OCI-LY3 (cell line): ENCODE data around the gene SH2D3A.

ENCODE experiments used
- EZH2phosphoT487 ChIP-seq: fragments of 200-600 bp; shearing (Covaris generic); IDR thresholded peaks from 2 replicates; pipeline ENCODE4 v1.6.1; 2018; ENCODE audit warnings: antibody characterized with exemption, mixed run types, low read depth
- TF ChIP-seq, protein P1 (sequence below): fragments of 200-600, 300-600 bp; sonication (generic); IDR thresholded peaks from 2 replicates; pipeline ENCODE4 v1.5.1; 2014; ENCODE audit warnings: antibody characterized with exemption, low read length, low read depth

DNA sequence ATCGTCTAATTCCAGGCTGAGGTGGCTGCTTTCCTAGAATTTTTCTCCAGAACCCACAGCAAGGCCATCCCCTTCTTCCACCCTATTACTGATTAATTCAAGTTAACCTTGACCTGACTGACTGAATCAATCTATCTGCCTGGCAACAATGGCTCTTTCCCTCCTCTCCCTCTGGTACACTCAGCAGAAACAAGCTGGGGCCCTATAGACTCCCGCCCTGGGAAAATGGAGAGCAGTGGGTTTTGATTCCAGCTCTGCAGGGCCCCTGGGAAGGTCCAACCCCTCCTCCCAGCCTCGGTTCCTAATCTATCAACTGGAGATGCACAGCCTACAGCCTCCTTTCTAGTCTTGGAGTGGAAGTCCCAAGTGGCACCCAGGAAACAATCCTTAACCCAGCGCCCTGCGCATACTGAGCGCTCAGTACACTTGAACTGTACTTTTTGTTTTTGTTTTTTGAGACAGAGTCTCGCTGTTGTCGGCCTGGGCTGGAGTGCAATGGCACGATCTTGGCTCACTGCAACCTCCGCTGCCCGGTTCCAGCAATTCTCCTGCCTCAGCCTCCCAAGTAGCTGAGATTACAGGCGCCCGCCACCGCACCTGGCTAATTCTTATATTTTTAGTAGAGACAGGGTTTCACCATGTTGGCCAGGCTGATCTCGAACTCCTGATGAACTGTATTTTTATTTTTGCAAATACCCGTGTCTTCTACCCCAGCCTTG is 41.6 kb downstream of the SH2D3A start:
- TF ChIP-seq, protein P1, sequence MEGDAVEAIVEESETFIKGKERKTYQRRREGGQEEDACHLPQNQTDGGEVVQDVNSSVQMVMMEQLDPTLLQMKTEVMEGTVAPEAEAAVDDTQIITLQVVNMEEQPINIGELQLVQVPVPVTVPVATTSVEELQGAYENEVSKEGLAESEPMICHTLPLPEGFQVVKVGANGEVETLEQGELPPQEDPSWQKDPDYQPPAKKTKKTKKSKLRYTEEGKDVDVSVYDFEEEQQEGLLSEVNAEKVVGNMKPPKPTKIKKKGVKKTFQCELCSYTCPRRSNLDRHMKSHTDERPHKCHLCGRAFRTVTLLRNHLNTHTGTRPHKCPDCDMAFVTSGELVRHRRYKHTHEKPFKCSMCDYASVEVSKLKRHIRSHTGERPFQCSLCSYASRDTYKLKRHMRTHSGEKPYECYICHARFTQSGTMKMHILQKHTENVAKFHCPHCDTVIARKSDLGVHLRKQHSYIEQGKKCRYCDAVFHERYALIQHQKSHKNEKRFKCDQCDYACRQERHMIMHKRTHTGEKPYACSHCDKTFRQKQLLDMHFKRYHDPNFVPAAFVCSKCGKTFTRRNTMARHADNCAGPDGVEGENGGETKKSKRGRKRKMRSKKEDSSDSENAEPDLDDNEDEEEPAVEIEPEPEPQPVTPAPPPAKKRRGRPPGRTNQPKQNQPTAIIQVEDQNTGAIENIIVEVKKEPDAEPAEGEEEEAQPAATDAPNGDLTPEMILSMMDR, result no peak
- TF ChIP-seq EZH2phosphoT487, result no peak
